ENCODE measurements around the gene MX1.

The MX1 gene

GRCh38 chr21:41432562-41433460 lies 6.8 kb downstream of the MX1 start:
- DNase-seq (ENCODE audit: low read depth), result no peak

DNA sequence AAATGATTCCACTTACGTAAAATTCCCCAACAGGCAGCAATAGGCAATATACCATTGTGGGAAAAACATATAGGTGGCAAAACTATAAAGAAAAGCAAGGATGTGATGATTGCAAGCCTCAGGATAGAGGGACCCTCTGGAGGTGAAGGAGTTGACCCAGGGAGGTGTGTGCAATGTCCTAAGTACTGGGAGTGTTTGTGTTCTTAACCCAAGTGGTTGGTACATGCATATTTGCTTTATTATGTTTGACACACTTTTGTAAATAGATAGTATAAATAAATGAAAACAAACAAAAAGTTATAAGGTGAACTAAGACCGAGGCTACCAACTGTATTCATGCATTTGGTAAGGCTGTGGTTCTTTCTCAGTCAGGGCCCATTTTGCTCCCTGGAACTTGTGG lies 7.5 kb downstream of the MX1 start:
- DNase-seq (ENCODE audit: low read depth), result no peak

DNA sequence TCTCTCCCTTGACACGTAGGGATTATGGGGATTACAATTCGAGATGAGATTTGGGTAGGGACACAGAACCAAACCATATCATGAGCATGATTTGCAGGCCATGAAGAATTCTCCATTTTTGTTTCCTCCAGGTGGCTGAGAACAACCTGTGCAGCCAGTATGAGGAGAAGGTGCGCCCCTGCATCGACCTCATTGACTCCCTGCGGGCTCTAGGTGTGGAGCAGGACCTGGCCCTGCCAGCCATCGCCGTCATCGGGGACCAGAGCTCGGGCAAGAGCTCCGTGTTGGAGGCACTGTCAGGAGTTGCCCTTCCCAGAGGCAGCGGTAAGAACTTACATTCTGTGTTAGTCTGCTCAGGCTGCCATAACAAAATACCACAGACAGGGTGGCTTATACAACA lies 9.7 kb downstream of the MX1 start:
- no peak for DNase-seq (ENCODE audit: low read depth)

- no peak for DNase-seq (ENCODE audit: low read depth)
Observed at GRCh38 chr21:41437729-41438128, 11.7 kb downstream of the MX1 start.

- no peak for DNase-seq (ENCODE audit: low read depth)
Observed at GRCh38 chr21:41438425-41439113, 12.5 kb downstream of the MX1 start.

- DNase-seq (ENCODE audit: low read depth), result no peak
Observed at GRCh38 chr21:41439248-41439647, 13.2 kb downstream of the MX1 start.

GRCh38 chr21:41441546-41441945 lies 15.5 kb downstream of the MX1 start:
- no peak for DNase-seq (ENCODE audit: low read depth)

DNA sequence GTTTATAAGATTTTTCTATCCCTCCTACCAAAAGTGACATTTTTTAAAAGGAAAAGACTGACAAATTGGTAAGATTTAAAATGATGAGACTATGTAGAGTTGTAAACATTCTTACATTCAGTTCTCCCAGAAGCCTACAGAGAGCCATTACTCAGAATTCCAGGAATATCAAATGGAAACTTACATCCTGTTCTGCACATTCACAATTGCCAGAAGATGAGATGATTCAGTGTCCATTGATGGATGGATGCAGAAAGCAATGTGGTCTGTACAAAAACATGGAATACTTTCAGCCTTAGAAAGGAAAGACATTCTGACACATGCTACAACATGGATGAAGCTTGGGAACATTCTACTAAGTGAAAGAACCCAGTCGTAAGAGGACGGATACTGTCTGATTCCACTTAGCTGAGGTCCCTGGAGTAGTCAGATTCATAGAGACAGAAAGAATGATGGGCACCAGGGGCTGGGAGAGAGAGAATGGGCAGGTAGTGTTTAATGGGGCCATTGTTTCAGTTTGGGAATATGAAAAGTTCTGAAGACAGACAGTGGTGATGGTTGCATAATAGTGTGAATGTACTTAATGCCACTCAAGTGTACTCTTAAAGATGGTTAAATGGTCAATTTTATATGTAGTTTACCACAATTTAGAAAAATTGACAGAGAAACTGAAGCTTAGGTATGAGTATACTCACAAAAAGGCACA lies 16.6 kb downstream of the MX1 start:
- no peak for DNase-seq (ENCODE audit: low read depth)

DNA sequence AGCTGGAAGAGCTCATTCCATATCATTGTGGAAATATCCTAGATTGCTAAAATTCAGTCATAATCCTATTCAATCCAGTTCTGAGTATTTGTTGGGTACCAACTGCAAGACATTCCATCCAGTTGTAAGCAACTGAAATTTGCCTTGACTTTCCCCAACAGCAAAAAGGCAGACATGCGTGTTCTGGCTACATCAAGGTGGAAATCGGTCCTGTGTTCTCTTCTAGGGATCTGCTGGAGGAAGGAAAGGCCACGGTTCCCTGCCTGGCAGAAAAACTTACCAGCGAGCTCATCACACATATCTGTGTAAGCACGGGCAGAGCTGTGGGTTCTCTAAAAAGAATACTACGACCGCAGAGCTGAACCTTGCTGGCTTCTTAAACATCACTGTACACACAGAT lies 17.5 kb downstream of the MX1 start:
- no peak for DNase-seq (ENCODE audit: low read depth)

DNA sequence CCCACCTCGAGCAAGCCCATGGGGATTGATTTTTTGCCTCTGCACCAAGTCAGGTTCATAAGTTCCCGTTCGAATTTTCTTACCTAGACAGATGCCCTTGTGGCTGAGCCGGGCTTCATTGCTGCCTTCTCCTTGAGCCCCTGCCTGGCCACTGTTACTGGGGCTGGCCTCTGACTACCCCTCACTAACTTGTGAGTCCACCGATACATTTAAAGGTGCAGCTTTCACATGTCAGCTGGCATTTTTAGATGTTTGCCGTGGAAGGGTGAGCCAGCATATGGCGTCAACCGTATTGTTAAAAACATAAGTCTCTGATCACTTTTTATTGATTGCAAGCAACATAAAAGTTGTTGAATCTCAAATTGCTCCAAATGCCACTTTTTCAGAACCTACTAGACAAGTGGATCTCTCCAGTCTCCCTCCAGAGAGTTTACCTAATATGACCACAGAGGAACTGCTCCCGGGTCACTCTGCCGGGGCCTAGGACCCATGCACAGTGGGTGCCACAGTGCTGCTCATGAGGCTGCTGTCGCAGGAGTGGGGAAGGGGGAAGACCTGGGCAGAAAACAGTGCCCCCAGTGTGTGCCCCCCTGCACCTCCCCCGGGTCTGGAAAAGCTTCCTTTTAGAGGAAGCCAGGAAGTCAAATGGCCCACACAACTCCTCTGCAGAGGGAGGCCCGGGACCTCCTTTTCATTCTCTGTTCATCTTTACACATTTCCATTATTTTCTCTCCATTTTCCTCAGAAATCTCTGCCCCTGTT lies 18.8 kb downstream of the MX1 start:
- no peak for DNase-seq (ENCODE audit: low read depth)

GRCh38 chr21:41445465-41445862 lies 19.4 kb downstream of the MX1 start:
- DNase-seq (ENCODE audit: low read depth), result no peak

GRCh38 chr21:41446586-41446985 lies 20.5 kb downstream of the MX1 start:
- DNase-seq (ENCODE audit: low read depth), result no peak

DNA sequence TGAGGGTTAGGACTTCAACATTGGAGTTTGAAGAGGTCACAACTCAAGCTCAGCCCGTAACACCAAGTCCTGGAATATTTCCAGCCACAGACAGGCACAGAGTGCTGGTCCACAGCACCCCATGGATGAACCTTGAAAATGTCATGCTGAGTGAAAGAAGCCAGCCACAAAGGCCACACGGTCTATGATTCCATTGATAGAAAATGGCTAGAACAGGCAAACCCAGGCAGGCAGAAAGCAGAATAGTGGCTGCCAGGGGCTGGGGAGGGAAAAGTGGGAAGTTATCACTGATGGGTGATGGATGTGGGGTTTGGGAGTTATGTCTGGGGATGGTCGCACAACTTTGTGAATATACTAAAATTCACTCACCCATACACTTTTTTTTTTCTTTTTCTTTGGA lies 21.3 kb downstream of the MX1 start:
- no peak for DNase-seq (ENCODE audit: low read depth)

GRCh38 chr21:41449613-41450012 lies 23.6 kb downstream of the MX1 start:
- DNase-seq (ENCODE audit: low read depth), result no peak

- DNase-seq (ENCODE audit: low read depth), result no peak
Observed at GRCh38 chr21:41451753-41452676, 26.0 kb downstream of the MX1 start.

- DNase-seq (ENCODE audit: low read depth), result no peak
Observed at GRCh38 chr21:41453198-41453597, 27.2 kb downstream of the MX1 start.

DNA sequence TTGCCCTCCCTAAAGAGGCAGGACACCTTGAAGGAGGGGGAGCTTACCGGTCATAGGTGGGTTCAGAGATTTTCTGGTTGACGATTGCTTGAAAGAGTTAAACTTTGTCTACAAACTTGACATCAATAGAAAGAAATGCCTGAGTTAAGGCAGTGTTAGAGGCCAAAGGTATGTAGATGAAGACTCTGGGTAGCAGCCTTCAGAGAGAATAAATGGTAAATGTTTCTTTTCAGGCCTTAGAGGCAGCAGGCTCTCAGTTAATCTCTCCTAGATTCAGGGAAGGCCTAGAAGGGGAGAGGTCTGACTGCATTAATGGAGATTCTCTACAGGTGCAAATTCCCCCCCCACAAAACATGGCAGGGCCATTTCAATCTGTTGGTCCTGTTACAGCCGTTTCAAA lies 27.7 kb downstream of the MX1 start:
- no peak for DNase-seq (ENCODE audit: low read depth)

- DNase-seq (ENCODE audit: low read depth), result no peak
Observed at GRCh38 chr21:41458121-41458520, 32.1 kb downstream of the MX1 start.

- DNase-seq (ENCODE audit: low read depth), result no peak
Observed at GRCh38 chr21:41458559-41458958, 32.5 kb downstream of the MX1 start.

GRCh38 chr21:41459884-41460534 lies 34.0 kb downstream of the MX1 start:
- no peak for DNase-seq (ENCODE audit: low read depth)
